RWPE2 (cell line): ENCODE results near the gene PCDHGA1.

Experiments
- ATAC-seq: fragments of 200-7000 bp; cut with Tn5 transposase; 3 replicates; pipeline ENCODE4 v1.9.1; 2021; ENCODE audit warnings: low read depth
- DNase-seq: peaks from one replicate; pipeline ENCODE4 v3.0.0-alpha.2; 2020; ENCODE audit warnings: low spot score
- H3K27ac ChIP-seq: fragments of 450-650 bp; 2 replicates; pipeline ENCODE4 v1.5.1; 2017; ENCODE audit warnings: mild to moderate bottlenecking; ENCODE audit not compliant: poor library complexity, severe bottlenecking
- H3K27me3 ChIP-seq: fragments of 250-450 bp; sonication (Bioruptor Pico); 2 replicates; pipeline ENCODE4 v1.5.1; 2021; ENCODE audit warnings: mild to moderate bottlenecking, moderate library complexity; ENCODE audit not compliant: insufficient read depth, poor library complexity, severe bottlenecking
- H3K36me3 ChIP-seq: fragments of 250-450 bp; sonication (Bioruptor Pico); 2 replicates; pipeline ENCODE4 v1.5.1; 2020; ENCODE audit warnings: low read depth, mild to moderate bottlenecking, moderate library complexity
- H3K4me1 ChIP-seq: fragments of 250-450 bp; sonication (Bioruptor Pico); 2 replicates; pipeline ENCODE4 v1.5.1; 2021; ENCODE audit warnings: mild to moderate bottlenecking, moderate library complexity; ENCODE audit not compliant: insufficient read depth, poor library complexity, severe bottlenecking
- H3K4me3 ChIP-seq: fragments of 250-450 bp; sonication (Bioruptor Pico); 2 replicates; pipeline ENCODE4 v1.5.1; 2021; ENCODE audit warnings: mild to moderate bottlenecking, moderate library complexity; ENCODE audit not compliant: severe bottlenecking
- H3K9me3 ChIP-seq: fragments of 250-450 bp; sonication (Bioruptor Pico); 2 replicates; pipeline ENCODE4 v1.5.1; 2021; ENCODE audit warnings: mild to moderate bottlenecking, moderate library complexity; ENCODE audit not compliant: severe bottlenecking
- CTCF ChIP-seq: fragments of 450-650 bp; IDR thresholded peaks from one replicate; pipeline ENCODE4 v1.5.1; 2017; ENCODE audit warnings: mild to moderate bottlenecking, moderate library complexity; ENCODE audit not compliant: poor library complexity, severe bottlenecking

PCDHGA1 gene

GRCh38 chr5:141366016-141366896 lies 35.9 kb downstream of the PCDHGA1 start:
- peaks cover 18% of the 10 kb centered on the region for H3K9me3 ChIP-seq

GRCh38 chr5:141369994-141370848 lies 39.9 kb downstream of the PCDHGA1 start, which contains the start of gene PCDHGB3:
Gene PCDHGB3, plus strand, starts transcription at chr5:141370242. Its CDS starts 153 bp downstream, at chr5:141370395.
- H3K4me1 ChIP-seq: no peaks in the 10 kb centered on the region
- peak; percentile 75 for ATAC-seq
- H3K9me3 ChIP-seq: peaks cover 2% of the 10 kb centered on the region
- H3K27me3 ChIP-seq: peaks cover 82% of the 10 kb centered on the region
- TF ChIP-seq CTCF: peak; percentile 57
- no peak within 1 kb of the TSS for H3K27ac ChIP-seq
- H3K4me3 ChIP-seq: no peak within 1 kb of the TSS
- DNase-seq: no peak
- H3K36me3 ChIP-seq: no peaks in the 10 kb centered on the region

More at GRCh38 chr5:141366016-141366896, 35.9 kb downstream of the PCDHGA1 start:
- Histone ChIP-seq H3K4me1 (no peaks in the 10 kb centered on the region), H3K36me3 (no peaks in the 10 kb centered on the region), H3K27ac (no peak overlapping the region), H3K27me3 (peaks cover 97% of the 10 kb centered on the region), H3K4me3 (no peak overlapping the region)
- DNase-seq (no peak), ATAC-seq (no peak)
- no peak for TF ChIP-seq CTCF

GRCh38 chr5:141371572-141372475 lies 41.5 kb downstream of the PCDHGA1 start:
- peaks cover 66% of the 10 kb centered on the region for H3K27me3 ChIP-seq
- no peaks in the 10 kb centered on the region for H3K36me3 ChIP-seq
- ATAC-seq: no peak
- no peak for DNase-seq
- TF ChIP-seq CTCF: no peak
- no peak overlapping the region for H3K27ac ChIP-seq
- H3K9me3 ChIP-seq: no peaks in the 10 kb centered on the region
- no peak overlapping the region for H3K4me3 ChIP-seq
- no peaks in the 10 kb centered on the region for H3K4me1 ChIP-seq

- H3K27me3 ChIP-seq: peaks cover 47% of the 10 kb centered on the region
- peak; percentile 94 for TF ChIP-seq CTCF
- ATAC-seq (peak; percentile 60), DNase-seq (no peak)
- peak within 1 kb of the TSS; percentile 27 for H3K4me3 ChIP-seq
- no peak within 1 kb of the TSS for H3K27ac ChIP-seq
- no peaks in the 10 kb centered on the region for H3K4me1 ChIP-seq
- H3K36me3 ChIP-seq: no peaks in the 10 kb centered on the region
- no peaks in the 10 kb centered on the region for H3K9me3 ChIP-seq
Measured at GRCh38 chr5:141373673-141374317, 43.5 kb downstream of the PCDHGA1 start, which contains the start of gene PCDHGA6. Gene PCDHGA6, plus strand, starts transcription at chr5:141373891. Its CDS starts 193 bp downstream, at chr5:141374084.
